Activated CD4-positive, alpha-beta T cell treated with anti-CD3 and anti-CD28 coated beads, Interleukin-2, amount 10 ng/mL, durations not matched to agents 7 days and 5 days (primary cell): ENCODE results near the gene GSC. TPM values are rescaled to one million over a fixed set of nuclear protein-coding genes. Genes with fewer than 3 reads are reported as not detected.

Source experiments
- total RNA-seq, 2 experiments: library from RNA; stranded (reverse); gene quantifications; one replicate each; pipeline ENCODE4 v1.2.3, GENCODE V29; 2021

GSC gene
- total RNA-seq, 2 experiments from 2014 or later, result not detected

Other genes with a start within 250 kb of the GSC start
- gene SERPINA4, start 208.7 kb downstream of the GSC start, total RNA-seq, result not detected
- not detected for gene SERPINA5, start 188.7 kb downstream of the GSC start, total RNA-seq
- gene SERPINA3, start 157.7 kb downstream of the GSC start, total RNA-seq, result not detected